Measurements from ENCODE around the gene PCED1A. TPM values are rescaled to one million over a fixed set of nuclear protein-coding genes. Genes with fewer than 3 reads are reported as not detected.
A peak's percentile ranks its signal among the peaks of the same experiment; 100 is the strongest.

The PCED1A gene
- total RNA-seq, 1 experiment from 2014 or later: 7.9 TPM

DNA sequence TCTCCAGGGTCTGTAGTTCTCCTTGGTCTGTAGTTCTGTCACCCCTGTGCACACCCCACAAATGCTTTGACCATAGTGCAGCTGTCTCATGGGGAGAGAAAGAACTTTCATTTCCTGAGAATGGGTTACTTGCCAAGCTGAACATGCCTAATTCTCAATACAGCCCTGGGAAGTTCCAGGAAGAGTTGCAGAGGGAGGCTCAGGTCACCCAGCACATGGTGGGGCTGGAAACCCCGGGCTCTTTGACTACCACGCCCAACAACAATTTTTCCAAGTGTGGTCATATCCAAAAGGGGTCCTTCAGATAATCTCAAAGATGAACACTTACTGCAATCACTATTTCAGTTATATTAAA, 30.6 kb upstream of the PCED1A start:
- H3K4me3 ChIP-seq: no peak overlapping the region
- no peaks in the 10 kb centered on the region for H3K27me3 ChIP-seq
- DNase-seq: no peak
- H3K36me3 ChIP-seq: no peaks in the 10 kb centered on the region
- no peaks in the 10 kb centered on the region for H3K9me3 ChIP-seq

DNA sequence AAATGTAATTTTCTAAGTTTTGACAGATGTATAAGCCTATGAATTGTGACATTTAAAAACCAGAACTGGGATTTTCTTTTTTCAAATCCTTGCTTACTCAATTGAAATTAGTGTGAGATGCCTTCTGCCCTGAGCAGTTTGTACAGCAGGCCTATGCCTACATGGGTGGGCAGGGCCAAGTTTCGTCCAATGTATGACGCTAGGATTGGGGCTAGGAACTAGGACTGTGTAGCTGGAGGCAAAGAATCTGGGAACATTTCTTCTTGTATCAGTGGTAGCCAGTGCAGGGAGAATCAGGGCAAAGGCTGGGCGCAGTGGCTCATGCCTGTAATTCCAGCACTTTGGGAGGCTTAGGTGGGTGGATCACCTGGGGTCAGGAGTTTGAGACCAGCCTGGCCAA, 28.9 kb upstream of the PCED1A start:
- Histone ChIP-seq H3K4me3 (no peak overlapping the region), H3K9me3 (no peaks in the 10 kb centered on the region), H3K36me3 (no peaks in the 10 kb centered on the region; the same call in 1 of the 2 replicates), H3K27me3 (no peaks in the 10 kb centered on the region)
- DNase-seq: no peak

DNA sequence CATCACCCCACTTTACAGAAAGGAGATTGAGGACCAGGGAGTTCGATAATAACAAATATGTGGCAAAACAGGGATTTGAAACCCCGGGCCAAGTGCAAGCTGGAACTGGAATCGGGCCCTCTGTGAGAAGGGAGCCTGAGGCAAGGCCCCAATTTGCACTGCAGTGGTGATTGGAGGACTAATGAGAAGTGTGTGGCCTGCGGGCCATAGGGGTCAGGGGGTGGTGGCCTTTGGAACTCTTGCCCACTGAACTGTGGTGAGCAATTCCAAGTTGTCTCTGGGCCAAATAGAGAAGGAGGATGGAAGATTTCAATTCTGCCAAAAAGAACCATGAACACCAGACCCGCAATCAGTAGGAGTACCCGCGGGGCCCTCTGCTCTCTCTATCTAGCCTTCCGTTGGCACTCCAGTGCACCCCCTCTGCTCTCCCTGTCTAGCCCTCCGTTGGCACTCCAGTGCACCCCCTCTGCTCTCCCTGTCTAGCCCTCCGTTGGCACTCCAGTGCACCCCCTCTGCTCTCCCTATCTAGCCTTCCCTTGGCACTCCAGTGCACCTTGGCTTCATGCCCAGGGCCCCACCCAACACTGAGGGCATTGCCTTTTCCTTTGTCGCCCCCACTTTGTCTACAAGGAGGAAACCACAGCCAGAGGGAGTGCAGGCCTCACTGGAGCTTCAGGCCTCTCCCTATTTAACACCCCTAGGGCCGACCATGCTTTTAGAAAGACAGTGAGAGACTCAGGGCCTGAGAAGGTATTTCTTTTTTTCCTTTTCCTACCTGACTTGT, 26.8 kb upstream of the PCED1A start:
- Histone ChIP-seq H3K9me3 (no peaks in the 10 kb centered on the region), H3K4me3 (no peak overlapping the region), H3K36me3 (no peaks in the 10 kb centered on the region; the same call in 1 of the 2 replicates), H3K27me3 (no peaks in the 10 kb centered on the region)
- DNase-seq: peak; percentile 10

DNA sequence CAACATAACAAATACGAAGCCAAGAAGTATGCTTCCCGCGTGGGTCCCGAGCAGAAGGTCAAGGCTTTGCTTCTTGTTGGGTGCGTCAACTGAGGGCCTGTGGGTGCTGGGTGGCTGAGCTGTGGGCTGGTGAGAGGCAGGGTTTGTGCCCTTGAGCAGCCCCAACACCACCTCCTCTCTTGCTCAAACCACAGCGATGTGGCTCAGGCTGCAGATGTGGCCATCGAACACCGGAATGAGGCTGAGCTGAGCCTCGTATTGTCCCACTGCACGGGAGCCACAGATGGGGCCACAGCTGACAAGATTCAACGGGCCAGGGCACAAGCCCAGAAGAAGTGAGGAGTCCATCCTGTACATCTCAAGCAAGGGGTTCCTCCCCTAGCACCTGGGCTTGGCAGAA, 25.8 kb upstream of the PCED1A start:
- Histone ChIP-seq H3K36me3 (no peaks in the 10 kb centered on the region; the same call in 1 of the 2 replicates), H3K27me3 (no peaks in the 10 kb centered on the region), H3K4me3 (no peak overlapping the region), H3K9me3 (no peaks in the 10 kb centered on the region)
- no peak for DNase-seq

DNA sequence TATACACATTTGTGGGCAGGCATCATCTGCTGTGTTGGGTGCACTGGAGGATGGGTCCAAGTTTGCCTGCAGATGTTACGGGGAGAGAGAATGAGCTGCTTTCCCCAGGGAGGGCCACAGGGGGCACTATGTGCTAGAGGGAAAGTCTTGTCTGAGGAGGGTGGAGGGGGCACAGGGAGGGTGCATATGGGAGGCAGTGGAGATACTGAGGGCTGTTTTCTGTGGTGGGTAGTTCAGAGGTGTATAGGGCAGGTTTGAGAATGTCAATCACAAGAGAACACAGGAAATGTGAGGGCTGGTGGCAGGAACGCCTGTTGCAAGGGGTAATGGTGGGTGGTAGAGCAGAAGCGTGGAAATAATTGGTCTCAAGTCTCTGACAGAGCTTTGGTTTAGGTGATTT, 25.2 kb upstream of the PCED1A start:
- Histone ChIP-seq H3K27me3 (no peaks in the 10 kb centered on the region), H3K9me3 (no peaks in the 10 kb centered on the region), H3K4me3 (no peak overlapping the region), H3K36me3 (no peaks in the 10 kb centered on the region; the same call in 1 of the 2 replicates)
- no peak for DNase-seq

DNA sequence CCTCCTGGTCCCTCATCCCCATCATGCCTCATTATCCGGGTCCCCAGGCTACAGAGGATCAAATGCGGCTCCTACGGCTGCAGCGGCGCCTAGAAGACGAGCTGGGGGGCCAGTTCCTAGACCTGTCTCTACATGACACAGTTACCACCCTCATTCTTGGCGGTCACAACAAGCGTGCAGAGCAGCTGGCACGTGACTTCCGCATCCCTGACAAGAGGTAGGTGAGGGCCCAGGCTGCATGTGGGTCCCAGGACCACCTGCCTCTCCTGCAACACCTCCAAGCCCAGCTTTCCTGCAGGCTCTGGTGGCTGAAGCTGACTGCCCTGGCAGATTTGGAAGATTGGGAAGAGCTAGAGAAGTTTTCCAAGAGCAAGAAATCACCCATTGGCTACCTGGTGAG, 24.6 kb upstream of the PCED1A start:
- H3K9me3 ChIP-seq: no peaks in the 10 kb centered on the region
- no peak overlapping the region for H3K4me3 ChIP-seq
- no peak for DNase-seq
- no peaks in the 10 kb centered on the region; the same call in 1 of the 2 replicates for H3K36me3 ChIP-seq
- H3K27me3 ChIP-seq: no peaks in the 10 kb centered on the region

DNA sequence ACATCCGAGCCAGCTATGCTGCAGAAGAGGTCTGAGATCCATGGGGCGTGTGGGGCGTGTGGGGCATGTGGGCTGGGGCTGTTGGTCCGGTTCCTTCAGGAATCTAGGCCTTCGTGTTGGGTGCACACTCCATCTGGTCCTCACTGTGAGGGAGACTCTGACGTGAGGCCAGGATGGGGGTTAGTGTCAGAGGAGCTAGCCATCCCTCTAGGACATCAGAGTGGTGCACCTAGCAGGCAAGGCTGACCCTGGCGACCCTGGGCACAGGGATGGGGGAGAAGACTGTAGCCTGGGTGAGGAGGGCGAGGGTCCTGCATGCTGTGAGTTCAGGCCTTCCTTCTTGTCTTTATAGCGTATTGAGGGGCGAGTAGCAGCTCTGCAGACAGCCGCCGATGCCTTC, 24.2 kb upstream of the PCED1A start:
- Histone ChIP-seq H3K36me3 (no peaks in the 10 kb centered on the region; the same call in 1 of the 2 replicates), H3K4me3 (no peak overlapping the region), H3K27me3 (no peaks in the 10 kb centered on the region), H3K9me3 (no peaks in the 10 kb centered on the region)
- no peak for DNase-seq

DNA sequence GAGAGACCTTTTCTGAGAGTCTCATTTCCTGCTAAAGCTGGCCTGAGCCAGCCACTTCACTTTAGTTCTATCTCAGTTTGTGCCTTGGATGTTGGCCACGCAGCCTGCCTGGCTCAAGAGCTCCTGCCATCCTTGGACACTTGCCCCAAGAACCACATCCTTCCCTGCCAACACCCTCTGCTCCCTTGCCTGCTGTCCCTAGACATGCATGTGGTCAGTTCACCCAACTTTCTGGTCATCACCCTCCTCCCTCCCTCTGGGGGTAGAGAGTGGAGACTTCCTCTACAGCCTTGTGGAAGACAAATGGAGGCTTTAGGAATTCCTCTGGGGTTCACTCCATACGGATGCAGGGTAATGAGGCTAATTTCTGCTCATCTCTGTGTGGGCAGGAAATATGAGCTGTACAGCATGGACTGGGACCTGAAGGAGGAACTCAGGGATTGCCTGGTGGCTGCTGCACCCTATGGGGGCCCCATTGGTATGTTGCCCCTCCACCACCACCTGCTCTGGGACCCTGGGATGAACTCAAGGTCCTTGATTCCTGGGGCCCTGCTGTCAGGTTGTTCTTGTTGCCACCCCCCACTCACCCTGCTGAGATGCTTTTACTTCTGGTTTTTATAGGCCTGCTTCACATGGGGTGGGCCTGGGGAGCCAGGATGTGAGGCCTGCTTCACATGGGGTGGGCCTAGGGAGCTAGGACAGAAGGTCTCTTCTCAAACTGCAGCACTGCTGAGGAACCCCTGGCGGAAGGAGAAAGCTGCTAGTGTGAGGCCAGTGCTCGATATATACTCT, 19.1 kb upstream of the PCED1A start:
- H3K27me3 ChIP-seq: no peaks in the 10 kb centered on the region
- H3K4me3 ChIP-seq: no peak overlapping the region
- H3K36me3 ChIP-seq: no peaks in the 10 kb centered on the region
- DNase-seq: peak; percentile 87
- no peaks in the 10 kb centered on the region for H3K9me3 ChIP-seq

DNA sequence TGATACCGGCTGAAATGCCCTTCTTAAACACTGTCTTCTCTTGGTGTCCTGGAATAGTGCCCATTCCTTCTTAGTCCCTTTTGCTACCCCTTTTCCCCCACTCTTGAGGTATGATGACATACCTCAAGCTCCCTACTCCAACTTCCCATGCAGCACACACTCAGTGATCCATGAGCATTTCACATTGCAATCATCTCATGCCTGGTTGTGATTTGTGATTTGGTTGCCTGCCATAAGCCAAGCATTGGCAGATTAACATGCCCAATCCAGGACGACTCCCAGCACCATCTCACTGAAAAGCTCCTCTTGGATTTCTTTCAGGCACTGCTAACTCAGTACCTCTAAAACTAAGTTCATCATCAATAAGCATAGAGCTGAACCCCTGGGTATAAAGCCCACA, 18.1 kb upstream of the PCED1A start:
- no peak for DNase-seq
- Histone ChIP-seq H3K36me3 (no peaks in the 10 kb centered on the region), H3K4me3 (no peak overlapping the region), H3K9me3 (no peaks in the 10 kb centered on the region), H3K27me3 (no peaks in the 10 kb centered on the region)

DNA sequence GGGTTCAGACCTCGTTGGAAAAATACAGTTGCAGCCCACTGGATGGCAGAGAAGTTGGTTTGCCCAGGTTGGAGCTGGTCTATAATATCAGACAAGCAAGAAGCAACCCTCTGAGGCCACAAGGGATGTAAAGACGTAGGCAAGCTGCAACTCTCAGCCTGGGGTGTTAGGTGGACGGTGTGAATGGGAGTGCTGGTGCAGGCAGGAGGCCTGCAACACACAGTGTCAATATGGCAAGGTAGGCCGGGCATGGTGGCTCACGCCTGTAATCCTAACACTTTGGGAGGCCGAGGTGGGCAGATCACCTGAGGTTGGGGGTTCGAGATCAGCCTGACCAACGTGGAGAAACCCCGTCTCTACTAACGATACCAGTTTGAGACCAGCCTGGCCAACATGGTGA, 10.6 kb upstream of the PCED1A start:
- Histone ChIP-seq H3K27me3 (no peaks in the 10 kb centered on the region), H3K9me3 (no peaks in the 10 kb centered on the region), H3K4me3 (no peak overlapping the region), H3K36me3 (no peaks in the 10 kb centered on the region)
- DNase-seq: no peak

DNA sequence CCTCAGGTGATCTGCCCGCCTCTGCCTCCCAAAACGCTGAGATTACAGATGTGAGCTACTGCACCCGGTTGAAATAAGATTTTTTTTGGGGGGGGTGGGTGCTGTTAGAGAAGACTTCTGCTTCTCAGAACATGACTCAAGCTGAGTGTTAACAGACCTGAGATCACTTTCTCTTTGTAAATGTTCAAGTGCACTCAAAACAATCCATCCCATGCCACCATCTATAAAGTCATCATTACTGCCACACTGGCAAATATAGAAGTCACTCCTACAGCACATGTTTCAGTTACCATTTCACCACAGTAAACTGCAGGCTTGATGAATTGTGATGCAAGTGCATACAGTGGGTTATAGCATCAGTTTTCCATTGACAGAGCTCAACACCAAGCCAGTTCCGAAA, 9.1 kb upstream of the PCED1A start:
- DNase-seq: no peak
- Histone ChIP-seq H3K27me3 (no peaks in the 10 kb centered on the region), H3K36me3 (no peaks in the 10 kb centered on the region), H3K4me3 (no peak overlapping the region), H3K9me3 (no peaks in the 10 kb centered on the region)

DNA sequence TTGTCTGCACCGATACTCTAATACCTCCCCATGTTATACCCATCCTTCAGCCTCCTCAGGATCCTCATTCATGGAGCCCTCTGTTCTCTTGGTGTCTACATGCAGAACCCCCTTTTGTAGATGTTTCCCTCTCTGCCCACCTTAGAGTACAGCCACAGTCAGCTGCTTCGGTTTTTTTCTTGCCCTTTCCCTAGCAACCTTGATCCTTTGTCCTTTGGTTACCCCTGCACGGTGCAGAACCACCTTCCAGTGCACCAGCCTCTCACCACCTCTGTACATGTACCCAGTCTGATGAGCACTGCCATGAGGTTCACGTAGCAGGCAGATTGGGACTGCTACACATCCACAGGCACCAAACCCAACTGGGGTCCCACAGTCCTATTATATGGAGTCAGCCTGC, 7.3 kb upstream of the PCED1A start:
- no peak overlapping the region for H3K4me3 ChIP-seq
- no peak for DNase-seq
- no peaks in the 10 kb centered on the region for H3K9me3 ChIP-seq
- H3K36me3 ChIP-seq: no peaks in the 10 kb centered on the region
- no peaks in the 10 kb centered on the region for H3K27me3 ChIP-seq

DNA sequence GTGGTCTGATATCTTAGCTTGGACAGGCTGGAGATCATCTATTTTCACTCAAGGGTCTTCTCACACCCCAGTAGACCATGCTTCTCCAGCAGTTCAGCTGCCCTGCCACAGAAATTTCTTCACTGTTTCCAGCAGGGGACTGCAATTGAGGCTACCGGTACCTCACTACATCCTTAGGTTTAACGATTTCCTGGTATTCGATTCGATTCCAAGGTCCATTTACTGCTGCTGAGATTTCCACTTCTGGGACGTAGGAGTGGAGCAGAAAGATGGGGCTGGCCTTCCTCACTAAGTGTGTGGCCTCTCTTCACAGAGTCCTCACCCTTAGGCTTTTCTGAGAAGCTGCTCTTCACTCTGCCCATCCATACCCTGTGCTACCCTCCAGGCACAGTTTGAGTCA, 6.2 kb upstream of the PCED1A start:
- H3K27me3 ChIP-seq: no peaks in the 10 kb centered on the region
- H3K36me3 ChIP-seq: no peaks in the 10 kb centered on the region
- no peak for DNase-seq
- H3K4me3 ChIP-seq: no peak overlapping the region
- H3K9me3 ChIP-seq: no peaks in the 10 kb centered on the region

DNA sequence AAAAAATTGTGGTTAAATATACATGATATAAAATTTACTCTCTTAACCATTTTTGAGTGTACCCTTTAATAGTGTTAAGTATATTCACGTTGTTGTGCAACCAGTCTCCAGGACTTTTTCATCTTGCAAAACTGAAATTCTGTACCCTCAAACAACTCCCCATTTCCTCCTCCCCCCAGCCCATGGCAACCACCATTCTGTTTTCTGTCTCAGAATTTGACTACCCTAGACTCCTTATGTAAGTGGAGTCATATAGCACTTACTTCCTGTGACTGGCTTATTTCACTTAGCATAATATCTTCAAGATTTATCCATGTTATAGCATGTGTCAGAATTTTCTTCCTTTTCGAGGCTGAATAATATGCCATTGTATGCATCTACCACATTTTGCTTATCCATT, 5.2 kb upstream of the PCED1A start:
- Histone ChIP-seq H3K9me3 (no peaks in the 10 kb centered on the region), H3K36me3 (no peaks in the 10 kb centered on the region), H3K4me3 (no peak overlapping the region), H3K27me3 (no peaks in the 10 kb centered on the region)
- no peak for DNase-seq

DNA sequence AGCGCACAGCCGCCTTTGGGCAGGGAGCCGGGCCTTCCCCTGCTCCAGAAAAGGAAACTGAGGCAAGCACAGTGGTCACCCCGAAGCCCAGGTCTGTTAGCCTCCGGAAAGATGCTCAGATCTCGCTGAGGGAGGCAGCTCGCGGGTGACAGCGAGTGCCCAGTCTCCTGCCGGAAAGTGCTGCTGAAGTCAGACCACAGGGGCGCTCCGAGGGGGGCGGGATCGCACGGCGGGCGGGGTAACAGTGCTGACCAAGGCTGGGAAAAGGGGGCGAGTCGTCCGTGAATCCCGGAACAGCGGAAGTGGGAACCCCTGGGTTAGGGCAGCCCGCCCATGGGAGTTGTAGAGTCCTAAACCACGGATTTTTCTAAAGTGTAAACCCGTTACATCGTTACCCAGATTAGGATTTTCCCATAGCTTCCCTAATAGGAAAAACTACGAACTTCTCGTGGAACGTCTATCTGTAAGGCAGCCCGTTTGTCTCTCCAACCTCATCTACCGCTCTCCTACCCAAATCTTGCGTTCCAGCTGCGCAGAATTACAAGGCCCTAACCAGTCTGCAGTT, 594 bp upstream of the PCED1A start:
- Histone ChIP-seq H3K27me3 (no peaks in the 10 kb centered on the region), H3K36me3 (no peaks in the 10 kb centered on the region), H3K9me3 (no peaks in the 10 kb centered on the region), H3K4me3 (peak overlapping the region; percentile 62)
- DNase-seq: peak; percentile 59

DNA sequence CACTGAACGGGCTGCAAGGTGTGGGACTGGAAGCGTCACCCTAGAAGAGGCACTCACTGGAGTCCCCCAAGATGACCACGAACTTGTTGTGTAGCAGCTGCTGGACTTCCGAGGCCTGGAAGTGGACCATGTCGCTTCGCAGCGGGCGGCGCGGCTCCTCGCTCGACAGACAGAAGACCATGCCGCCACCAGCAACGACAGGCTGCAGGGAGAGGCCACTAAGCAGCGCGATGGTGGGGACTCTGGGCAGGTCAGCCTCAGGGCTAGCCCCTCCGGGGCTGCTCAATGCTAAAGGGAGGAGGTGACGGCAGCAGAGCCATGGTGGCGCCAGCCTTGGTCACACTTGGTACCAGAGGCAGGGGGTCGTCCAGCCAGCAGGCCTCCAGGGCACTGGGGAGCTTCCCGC, 720 bp downstream of the PCED1A start:
- DNase-seq: no peak
- Histone ChIP-seq H3K27me3 (no peaks in the 10 kb centered on the region), H3K4me3 (peak overlapping the region; percentile 62), H3K36me3 (no peaks in the 10 kb centered on the region), H3K9me3 (no peaks in the 10 kb centered on the region)

DNA sequence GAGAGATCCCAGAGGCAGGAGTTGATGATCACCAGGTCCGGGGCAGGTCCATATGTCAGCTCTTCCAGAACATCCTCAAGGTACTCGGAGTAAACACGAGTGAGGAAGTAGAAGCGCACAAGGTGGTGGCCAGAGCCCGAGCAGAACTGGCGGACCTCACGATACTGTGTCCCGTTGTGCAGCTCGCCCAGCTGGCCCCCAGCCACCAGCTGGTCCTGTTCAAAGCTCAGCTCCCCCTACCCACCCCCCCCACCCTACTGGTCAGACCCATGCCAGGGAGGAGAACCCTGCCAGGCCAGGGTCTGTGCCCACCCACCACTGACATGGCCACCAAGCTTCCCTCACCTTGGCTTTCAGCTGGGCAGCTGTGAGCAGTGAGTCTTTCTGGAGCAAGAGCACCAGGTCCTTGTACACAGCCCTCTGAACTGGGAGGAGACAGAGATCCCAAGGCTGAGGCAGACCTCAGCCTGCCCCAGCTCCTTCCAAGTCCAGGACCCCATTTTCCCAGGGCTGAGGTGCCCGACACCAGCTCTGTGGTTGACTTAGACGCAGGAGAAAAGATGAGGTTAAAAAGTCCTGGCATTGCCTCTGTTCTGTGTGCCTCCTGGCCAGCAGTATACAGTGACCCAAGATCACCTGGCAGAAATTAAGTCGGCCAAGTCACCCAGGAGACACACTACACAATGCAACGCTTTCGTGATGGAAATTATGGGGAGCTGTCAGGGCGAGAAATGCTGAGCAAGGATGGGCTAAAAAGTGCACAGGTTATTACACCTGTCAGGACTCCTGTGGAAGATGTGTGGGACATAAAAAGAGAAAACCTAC, 1.4 kb downstream of the PCED1A start:
- no peaks in the 10 kb centered on the region for H3K36me3 ChIP-seq
- H3K4me3 ChIP-seq: no peak overlapping the region
- H3K9me3 ChIP-seq: no peaks in the 10 kb centered on the region
- no peak for DNase-seq
- no peaks in the 10 kb centered on the region for H3K27me3 ChIP-seq

Data from MG63 (cell line).